NCI-H510A treated with DMSO at 0.1 percent for 48 hours (cell line): ENCODE results near the gene BAK1.

Experiments used
- DNase-seq: peaks from one replicate; lab custom pipeline; 2025; lab: John Stamatoyannopoulos, UW

Gene BAK1

GRCh38 chr6:33579828-33580714 lies at the start of gene BAK1:
BAK1 (minus strand) TSS chr6:33580276; CDS start chr6:33577604, 2,672 bp downstream.
- DNase-seq: peak; percentile 98

DNA sequence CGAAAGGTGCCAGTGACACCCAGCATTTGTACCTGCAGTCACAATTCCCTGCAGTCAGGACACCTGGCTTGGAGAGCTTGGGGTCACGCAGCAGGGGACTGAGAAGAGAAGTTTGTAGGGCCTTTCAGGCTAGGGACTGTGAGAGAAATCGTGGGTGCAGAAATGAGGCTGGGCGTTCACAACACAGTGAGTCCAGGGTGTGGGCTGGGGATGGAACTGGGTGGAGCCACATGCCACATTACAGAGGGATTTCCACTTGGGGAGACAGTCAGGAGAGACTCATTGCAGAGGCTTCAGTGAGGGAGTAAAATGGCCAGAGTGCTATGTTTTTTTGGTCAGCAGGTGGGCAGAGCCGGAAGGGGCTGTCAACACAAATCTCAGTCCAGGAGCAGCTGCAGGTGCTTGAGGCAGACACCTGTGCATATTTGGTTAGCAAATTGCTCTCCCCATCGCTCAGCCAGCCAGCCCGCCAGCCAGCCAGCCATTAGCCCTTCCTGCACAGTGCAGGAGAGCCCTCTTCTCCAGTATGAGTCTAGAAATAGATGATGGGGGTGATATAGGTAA lies 48.4 kb upstream of the BAK1 start:
- DNase-seq: peak; percentile 96

DNA sequence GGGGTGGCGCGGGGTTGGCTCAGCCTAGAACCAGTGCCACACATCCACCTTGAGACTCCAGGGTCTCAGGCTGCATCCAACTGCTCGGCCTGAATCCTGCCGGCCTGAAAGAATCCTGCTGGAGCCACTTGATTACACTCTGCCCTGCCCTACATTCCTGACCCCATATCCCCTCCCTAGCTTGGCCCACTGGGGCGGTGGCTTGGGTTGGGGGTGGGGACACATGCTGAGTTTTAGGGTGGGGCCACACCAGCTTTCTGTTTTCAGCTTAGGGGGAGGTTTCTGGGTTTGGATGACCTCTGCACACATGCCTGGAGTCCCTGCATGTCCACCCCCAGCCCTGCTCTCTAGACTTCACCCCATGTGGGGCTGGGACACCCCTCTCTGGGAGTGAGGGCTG lies 47.8 kb upstream of the BAK1 start:
- no peak for DNase-seq

DNA sequence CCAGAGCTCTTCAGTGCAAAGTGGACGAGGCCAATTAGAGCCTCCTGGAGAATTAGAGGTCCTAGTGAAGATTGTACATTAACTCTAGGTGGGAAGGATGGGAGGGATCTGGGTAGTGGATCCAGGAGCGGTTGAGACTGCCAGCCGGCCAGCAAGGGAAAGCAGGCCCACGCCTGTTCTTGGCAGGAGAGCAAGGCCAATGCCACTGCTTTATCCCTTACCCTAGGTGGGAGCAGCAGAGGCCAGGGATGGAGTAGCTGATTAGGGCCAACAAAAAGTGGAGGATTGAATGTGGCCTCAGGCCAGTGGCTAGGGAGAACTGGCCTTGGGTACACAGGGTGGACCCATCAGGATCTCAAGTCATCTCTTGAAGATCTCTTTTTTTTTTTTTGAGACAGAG lies 44.8 kb upstream of the BAK1 start:
- no peak for DNase-seq

DNA sequence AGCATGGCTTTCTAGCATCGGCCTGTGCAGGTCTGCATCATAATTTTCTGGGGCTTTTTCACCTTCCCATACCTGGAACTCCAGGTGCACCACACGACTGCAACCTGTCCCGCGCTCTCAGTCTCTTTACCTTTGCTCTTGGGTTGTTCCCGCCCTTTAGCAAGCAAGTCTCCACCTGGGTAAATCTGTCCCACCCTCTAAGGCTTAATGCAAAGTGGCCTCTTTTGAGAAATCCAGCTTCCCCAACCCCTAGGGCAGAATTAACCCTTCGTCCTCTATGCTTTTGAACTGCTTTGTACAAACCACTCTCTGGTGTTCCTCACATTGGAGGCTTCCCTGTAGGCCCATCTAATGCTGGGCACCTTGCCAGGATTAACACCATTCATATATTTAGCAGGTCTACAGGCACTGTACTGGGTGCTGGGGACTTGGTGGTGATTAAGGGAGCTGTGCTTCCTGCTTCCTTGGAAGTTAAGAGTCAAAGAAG lies 43.9 kb upstream of the BAK1 start:
- DNase-seq: no peak

DNA sequence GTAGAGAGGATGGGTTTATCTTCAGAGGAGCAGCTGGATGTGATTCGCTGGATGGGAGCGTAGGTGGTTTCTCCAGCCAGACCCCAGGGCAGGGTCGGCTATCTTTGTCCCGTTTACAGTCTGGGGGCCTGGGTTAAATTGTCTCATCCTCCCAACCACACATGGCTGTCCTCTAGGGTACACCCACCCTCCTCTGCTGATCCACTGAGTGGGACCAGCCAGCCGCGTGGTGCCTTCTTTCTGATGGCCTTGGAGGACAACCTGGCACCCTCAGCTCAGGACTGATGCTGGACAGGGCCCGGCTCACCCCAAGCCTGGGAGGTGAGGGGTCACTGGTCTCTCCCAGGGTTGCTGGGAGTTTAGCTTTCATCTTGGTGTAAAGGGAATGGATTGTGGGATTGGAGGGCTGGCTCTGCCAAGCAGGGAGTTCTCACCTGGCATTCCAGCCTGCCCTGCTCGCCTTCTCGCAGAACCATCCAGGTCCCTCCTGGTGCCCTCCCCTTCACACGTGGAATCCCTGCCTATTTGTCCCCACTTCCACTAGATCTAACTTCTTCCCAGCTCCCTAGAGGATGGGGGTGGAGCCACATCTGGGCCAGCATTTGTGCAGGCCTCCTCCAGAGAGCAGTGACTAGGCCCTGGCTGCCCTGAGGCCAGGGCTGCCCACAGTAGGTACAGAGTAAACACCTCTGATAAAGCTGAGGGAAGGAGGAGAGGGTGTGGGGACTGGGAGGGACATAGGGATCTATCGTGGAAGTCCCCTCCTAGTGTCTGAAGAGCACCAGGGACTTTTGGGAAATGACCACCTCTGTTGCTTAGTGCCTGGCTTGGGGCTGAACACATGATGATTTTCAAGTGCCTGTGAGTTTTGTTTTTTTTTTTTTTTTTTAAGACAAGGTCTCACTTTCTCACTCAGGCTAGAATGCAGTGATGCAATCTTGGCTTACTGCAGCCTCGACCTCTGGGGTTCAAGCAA lies 42.7 kb upstream of the BAK1 start:
- DNase-seq: no peak

DNA sequence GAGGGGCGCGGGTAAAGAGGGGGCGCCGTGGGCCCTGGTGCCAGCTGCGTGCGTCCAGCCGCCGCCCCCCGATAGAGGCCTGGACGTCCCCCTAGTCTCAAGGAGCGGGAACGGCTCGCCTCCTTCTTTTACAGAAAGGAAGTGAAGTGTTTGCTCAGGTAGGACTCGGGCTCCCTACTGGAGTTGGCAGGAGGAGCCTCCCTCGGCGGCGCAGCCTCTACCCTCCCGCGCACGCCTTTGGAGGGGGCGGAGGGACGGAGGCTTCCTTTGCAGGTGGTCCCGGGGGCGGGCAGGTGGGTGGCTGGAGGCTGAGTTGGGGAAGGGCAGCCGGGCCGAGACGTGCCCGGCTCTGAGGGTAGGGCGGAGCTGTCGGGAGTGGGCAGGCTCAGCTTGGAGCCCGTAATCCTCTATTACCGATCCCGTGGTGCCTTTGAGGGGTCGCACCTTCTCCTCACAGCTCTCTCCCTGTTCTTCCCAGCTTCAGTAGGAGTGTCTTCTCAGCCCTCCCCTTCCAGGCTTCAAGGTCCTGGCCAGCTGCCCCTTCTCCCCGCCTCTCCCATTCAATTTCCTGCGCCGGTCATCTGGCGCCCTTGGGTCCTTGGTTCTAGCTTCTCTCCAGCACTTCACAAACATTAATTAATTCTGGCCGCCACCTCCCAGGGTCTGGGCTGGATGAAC lies 41.8 kb upstream of the BAK1 start:
- peak; percentile 79 for DNase-seq

GRCh38 chr6:33620856-33621710 lies 41.0 kb upstream of the BAK1 start, which contains the start of gene ITPR3:
ITPR3 (plus strand) TSS chr6:33621322; CDS start chr6:33621603, 281 bp downstream.
- DNase-seq: peak; percentile 77

- peak; percentile 61 for DNase-seq
Observed at GRCh38 chr6:33620158-33620855, 40.2 kb upstream of the BAK1 start.

GRCh38 chr6:33619166-33619840 lies 39.2 kb upstream of the BAK1 start:
- no peak for DNase-seq

- DNase-seq: no peak
Observed at GRCh38 chr6:33616913-33617312, 36.8 kb upstream of the BAK1 start.

DNA sequence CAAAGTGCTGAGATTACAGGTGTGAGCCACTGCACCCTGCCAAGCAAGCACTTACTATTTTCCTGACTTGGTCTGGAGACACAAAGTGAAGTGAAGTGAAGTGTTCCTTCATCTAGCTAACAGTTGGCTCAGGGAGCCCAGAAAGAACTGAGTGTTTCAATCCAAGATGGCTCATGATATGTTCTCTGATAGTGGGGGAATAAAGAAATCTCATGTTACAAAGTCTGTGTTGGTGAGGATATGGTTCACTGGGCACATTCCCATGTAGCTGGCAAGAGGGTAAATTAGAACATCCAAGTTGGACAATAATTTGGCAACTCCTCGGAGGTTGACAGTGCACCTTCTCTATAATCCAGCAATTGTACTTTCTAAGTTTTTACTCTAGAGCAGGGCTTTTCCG lies 36.0 kb upstream of the BAK1 start:
- DNase-seq: no peak

GRCh38 chr6:33613795-33614168 lies 33.7 kb upstream of the BAK1 start:
- no peak for DNase-seq

DNA sequence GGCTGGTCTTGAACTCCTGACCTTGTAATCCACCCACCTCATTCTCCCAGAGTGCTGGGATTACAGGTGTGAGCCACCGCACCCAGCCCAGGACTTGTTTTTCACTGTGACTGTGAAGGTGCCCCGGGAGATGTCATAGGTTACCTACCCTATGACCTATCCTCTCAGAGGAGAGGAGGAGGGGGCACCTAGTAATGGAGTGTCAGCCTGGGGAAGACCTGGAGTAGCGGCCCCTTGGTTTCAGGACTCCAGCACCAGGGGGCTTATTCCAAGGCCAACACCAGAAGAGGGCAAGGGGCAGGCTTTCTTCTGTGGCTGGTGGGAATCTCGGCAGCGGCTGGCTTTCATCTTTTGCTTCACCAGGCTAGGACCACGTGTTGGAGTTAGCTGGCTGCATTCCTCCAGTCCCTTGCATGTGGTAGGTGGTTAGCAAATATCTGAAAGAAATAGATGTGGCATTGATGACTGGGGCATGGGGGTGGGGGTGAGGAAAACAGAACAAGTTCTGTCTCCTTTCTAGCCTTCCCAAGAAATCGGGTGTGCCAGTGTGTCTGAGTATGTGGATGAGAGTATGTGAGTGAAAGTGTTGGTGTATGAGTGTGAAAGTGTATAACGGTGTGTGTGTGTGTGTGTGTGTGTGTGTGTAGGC lies 33.2 kb upstream of the BAK1 start:
- DNase-seq: no peak

DNA sequence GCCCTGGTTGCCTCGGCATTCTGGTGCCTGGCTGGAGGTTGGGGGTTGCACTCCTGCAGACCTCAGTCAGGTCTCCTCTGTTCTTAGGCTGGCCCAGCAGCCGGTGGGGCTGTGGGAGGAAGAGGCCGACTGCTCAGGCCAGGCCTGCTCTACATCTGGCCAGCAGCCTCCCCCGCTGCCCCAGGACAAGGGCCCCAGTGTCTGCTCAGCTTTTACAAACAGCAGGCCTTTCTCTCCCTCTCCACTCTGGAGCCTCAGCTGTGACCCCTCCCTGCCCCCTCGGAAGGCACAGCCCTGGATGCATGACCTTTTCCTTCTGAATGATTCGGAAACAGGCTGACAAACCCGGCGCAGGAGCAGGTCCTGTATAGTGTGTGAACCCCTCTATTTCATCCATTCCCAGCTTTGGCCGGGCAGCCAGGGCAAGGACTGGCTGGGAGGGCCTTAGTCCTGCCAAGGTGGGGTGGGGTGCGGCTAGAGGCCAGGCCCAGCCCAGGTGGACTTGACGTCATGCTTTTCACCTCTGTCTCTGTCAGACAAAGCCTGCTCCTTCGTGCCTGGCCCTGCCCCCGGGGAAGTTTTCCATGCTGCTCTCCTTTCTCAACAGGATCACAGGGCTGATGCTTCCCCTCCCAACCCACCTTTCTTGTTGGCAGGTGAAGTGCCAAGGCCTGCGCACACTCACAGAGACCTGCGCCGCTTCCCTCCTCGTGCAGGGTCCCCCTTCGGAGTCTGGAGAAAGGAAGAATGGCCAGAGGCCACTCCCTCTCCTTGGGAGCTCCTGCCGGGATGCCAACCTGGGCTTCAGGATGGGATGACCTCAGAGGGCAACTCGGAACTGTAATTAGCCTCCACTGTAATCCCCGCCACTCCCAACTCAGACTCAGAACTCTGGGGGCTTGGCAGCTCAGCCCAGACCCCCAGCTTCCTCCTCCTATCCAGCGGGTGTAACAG lies 31.0 kb upstream of the BAK1 start:
- DNase-seq: no peak

GRCh38 chr6:33610067-33610466 lies 30.0 kb upstream of the BAK1 start:
- DNase-seq: no peak

DNA sequence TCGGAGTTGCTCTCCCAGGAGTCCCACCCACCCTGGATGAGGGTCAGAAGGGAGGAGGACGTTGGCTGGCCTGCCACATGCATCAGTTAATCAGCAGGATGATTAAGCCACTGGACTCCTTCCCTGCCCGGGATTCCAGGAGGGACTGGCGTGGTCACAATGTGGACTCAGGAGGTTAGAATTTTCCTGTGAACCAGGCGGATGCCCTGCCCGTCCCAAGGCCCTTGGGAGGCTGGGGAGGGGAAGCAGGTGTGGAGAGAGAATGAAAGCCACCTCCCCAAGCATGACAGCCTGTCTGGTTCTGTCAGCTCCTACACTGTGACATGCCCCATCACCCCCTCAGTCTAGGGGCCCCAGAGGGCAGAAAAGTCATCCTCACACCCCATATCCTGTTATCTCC lies 29.5 kb upstream of the BAK1 start:
- DNase-seq: no peak

DNA sequence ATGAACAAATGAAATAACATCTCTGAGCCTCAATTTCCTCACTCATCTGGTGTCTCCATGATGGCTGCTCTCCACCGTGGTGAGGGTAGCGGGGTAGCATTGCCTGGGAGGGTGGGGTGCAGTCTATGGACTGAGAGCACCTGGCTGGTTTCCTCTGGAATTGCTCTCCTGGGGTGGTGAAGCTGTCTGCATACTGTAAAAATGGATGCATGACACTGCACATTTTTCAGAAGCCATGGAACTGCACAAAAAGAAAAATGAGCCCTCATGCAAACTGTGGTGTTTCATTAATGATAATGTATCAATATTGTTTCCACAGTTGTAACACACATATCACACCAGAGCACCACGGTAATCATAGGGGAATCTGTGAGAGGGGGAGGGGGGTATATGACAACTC lies 28.9 kb upstream of the BAK1 start:
- DNase-seq: no peak
